Progenitor cell of endocrine pancreas (in vitro differentiated cells): ENCODE data around the gene AP3D1. TPM values are rescaled to one million over a fixed set of nuclear protein-coding genes. Genes with fewer than 3 reads are reported as not detected.

ENCODE experiments used
- DNase-seq: peaks from one replicate; pipeline ENCODE4 v3.0.0; 2021; ENCODE audit warnings: low spot score; ENCODE audit not compliant: unreplicated experiment
- H3K27ac Mint-ChIP-seq: 2 replicates; pipeline ENCODE4 v1.8.0; 2021; ENCODE audit warnings: mild to moderate bottlenecking, moderate library complexity, mixed read lengths
- H3K27me3 Mint-ChIP-seq: 2 replicates; pipeline ENCODE4 v1.8.0; 2021; ENCODE audit warnings: mixed read lengths
- H3K36me3 Mint-ChIP-seq: 2 replicates; pipeline ENCODE4 v1.8.0; 2022; ENCODE audit warnings: mixed read lengths; ENCODE audit not compliant: insufficient read depth
- H3K4me1 Mint-ChIP-seq: 2 replicates; pipeline ENCODE4 v1.8.0; 2021; ENCODE audit warnings: low read depth, mixed read lengths
- H3K4me3 Mint-ChIP-seq: 2 replicates; pipeline ENCODE4 v1.8.0; 2021; ENCODE audit warnings: low read depth, mild to moderate bottlenecking, moderate library complexity, mixed read lengths
- H3K9me3 Mint-ChIP-seq: 2 replicates; pipeline ENCODE4 v1.8.0; 2021; ENCODE audit warnings: low read depth, mixed read lengths
- CTCF ChIP-seq: fragments of 200-600 bp; sonication (generic); IDR thresholded peaks from one replicate; pipeline ENCODE4 v1.5.0; 2021; ENCODE audit warnings: antibody characterized with exemption, mild to moderate bottlenecking; ENCODE audit not compliant: unreplicated experiment
- total RNA-seq: library from RNA; stranded (reverse); gene quantifications from 2 replicates; pipeline ENCODE4 v1.2.1, GENCODE V29; 2021

The AP3D1 gene
- total RNA-seq, 1 donor from 2014 or later = 131 TPM

- no peak for TF ChIP-seq CTCF
- Mint-ChIP-seq H3K4me1 (peaks cover 25% of the 10 kb centered on the region), H3K27ac (peak overlapping the region; percentile 98), H3K9me3 (no peaks in the 10 kb centered on the region), H3K27me3 (no peaks in the 10 kb centered on the region), H3K4me3 (no peak overlapping the region), H3K36me3 (no peaks in the 10 kb centered on the region)
- DNase-seq = no peak
These were observed 92.6 kb downstream of the AP3D1 start for GRCh38 chr19:2058570-2059421.

GRCh38 chr19:2057484-2058469 lies 93.6 kb downstream of the AP3D1 start:
- no peak for DNase-seq
- H3K27ac Mint-ChIP-seq = no peak overlapping the region
- H3K27me3 Mint-ChIP-seq = no peaks in the 10 kb centered on the region
- no peaks in the 10 kb centered on the region for H3K9me3 Mint-ChIP-seq
- no peak overlapping the region for H3K4me3 Mint-ChIP-seq
- no peak for TF ChIP-seq CTCF
- no peaks in the 10 kb centered on the region for H3K36me3 Mint-ChIP-seq
- H3K4me1 Mint-ChIP-seq = peaks cover 25% of the 10 kb centered on the region

- Mint-ChIP-seq H3K27me3 (no peaks in the 10 kb centered on the region), H3K36me3 (no peaks in the 10 kb centered on the region), H3K4me3 (no peak overlapping the region), H3K9me3 (no peaks in the 10 kb centered on the region), H3K27ac (no peak overlapping the region), H3K4me1 (peaks cover 17% of the 10 kb centered on the region)
- no peak for TF ChIP-seq CTCF
- DNase-seq = no peak
These were observed 94.6 kb downstream of the AP3D1 start for GRCh38 chr19:2056837-2057192.

- peaks cover 17% of the 10 kb centered on the region for H3K4me1 Mint-ChIP-seq
- H3K4me3 Mint-ChIP-seq = no peak overlapping the region
- H3K36me3 Mint-ChIP-seq = no peaks in the 10 kb centered on the region
- H3K9me3 Mint-ChIP-seq = no peaks in the 10 kb centered on the region
- TF ChIP-seq CTCF = no peak
- no peaks in the 10 kb centered on the region for H3K27me3 Mint-ChIP-seq
- H3K27ac Mint-ChIP-seq = no peak overlapping the region
- DNase-seq = no peak
These were observed 95.2 kb downstream of the AP3D1 start for GRCh38 chr19:2055931-2056836.
